ENCODE data around the gene BRIP1.
"Not testable (repeated sequence)": the region's sequence is repeated elsewhere in the genome, so short reads cannot be mapped to it uniquely, and the experiment has no call there.

Gene BRIP1

GRCh38 chr17:61720016-61720795 lies 143.1 kb downstream of the BRIP1 start:
- ATAC-seq = no peak
- TF ChIP-seq CSDC2 (CRISPR knock-in tag; IDR thresholded peaks at IDR 0.05) = no peak
- TF ChIP-seq PPARA (CRISPR knock-in tag; IDR thresholded peaks at IDR 0.05; ENCODE audit: borderline replicate concordance) = no peak
- no peak for TF ChIP-seq SNAI2 (CRISPR knock-in tag; IDR thresholded peaks at IDR 0.05)
- TF ChIP-seq ARNTL (CRISPR knock-in tag; IDR thresholded peaks at IDR 0.05; ENCODE audit: borderline replicate concordance, low read depth) = no peak
- no peak for TF ChIP-seq TOX (CRISPR knock-in tag; IDR thresholded peaks at IDR 0.05; ENCODE audit: borderline replicate concordance)
- TF ChIP-seq TSHZ2 (CRISPR knock-in tag; IDR thresholded peaks at IDR 0.05) = no peak
- TF ChIP-seq TCF4 (CRISPR knock-in tag; IDR thresholded peaks at IDR 0.05; ENCODE audit: borderline replicate concordance) = no peak
- TF ChIP-seq OSR1 (CRISPR knock-in tag; IDR thresholded peaks at IDR 0.05) = no peak
- no peak for TF ChIP-seq ZNF70 (CRISPR knock-in tag; IDR thresholded peaks at IDR 0.05)
- TF ChIP-seq ISL1 (CRISPR knock-in tag; IDR thresholded peaks at IDR 0.05) = no peak
- TF ChIP-seq RARB (CRISPR knock-in tag; IDR thresholded peaks at IDR 0.05) = no peak
- no peak for TF ChIP-seq ZC3H10 (CRISPR knock-in tag; IDR thresholded peaks at IDR 0.05)
- no peak for TF ChIP-seq ESRRG (CRISPR knock-in tag; IDR thresholded peaks at IDR 0.05)
- no peak for TF ChIP-seq GLIS3 (CRISPR knock-in tag; IDR thresholded peaks at IDR 0.05)
- no peak for TF ChIP-seq ZFP3 (CRISPR knock-in tag; IDR thresholded peaks at IDR 0.05)
- no peak for TF ChIP-seq ZFP30 (CRISPR knock-in tag; IDR thresholded peaks at IDR 0.05)
- TF ChIP-seq CREB5 (CRISPR knock-in tag; IDR thresholded peaks at IDR 0.05; ENCODE audit: low read depth) = no peak
- TF ChIP-seq BACH2 (CRISPR knock-in tag; IDR thresholded peaks at IDR 0.05; ENCODE audit: borderline replicate concordance) = no peak

GRCh38 chr17:61719220-61719619 lies 144.1 kb downstream of the BRIP1 start:
- not testable (repeated sequence) for ATAC-seq

GRCh38 chr17:61718022-61718421 lies 145.3 kb downstream of the BRIP1 start:
- no peak for ATAC-seq
- no peak for TF ChIP-seq CSRNP3 (CRISPR knock-in tag; IDR thresholded peaks at IDR 0.05)
- TF ChIP-seq ARNTL (CRISPR knock-in tag; IDR thresholded peaks at IDR 0.05; ENCODE audit: borderline replicate concordance, low read depth) = no peak
- TF ChIP-seq ESRRG (CRISPR knock-in tag; IDR thresholded peaks at IDR 0.05) = no peak
- no peak for TF ChIP-seq POU6F1 (CRISPR knock-in tag; IDR thresholded peaks at IDR 0.05; ENCODE audit: borderline replicate concordance, low read depth)
- TF ChIP-seq ZNF8 (CRISPR knock-in tag; IDR thresholded peaks at IDR 0.05) = no peak
- TF ChIP-seq CSDC2 (CRISPR knock-in tag; IDR thresholded peaks at IDR 0.05) = no peak
- TF ChIP-seq ZFP30 (CRISPR knock-in tag; IDR thresholded peaks at IDR 0.05) = no peak
- no peak for TF ChIP-seq ZC3H10 (CRISPR knock-in tag; IDR thresholded peaks at IDR 0.05)
- no peak for TF ChIP-seq PATZ1 (CRISPR knock-in tag; IDR thresholded peaks at IDR 0.05; ENCODE audit: borderline replicate concordance)
- TF ChIP-seq ZNF565 (CRISPR knock-in tag; conservative IDR thresholded peaks at IDR 0.05; ENCODE audit: low read depth) = no peak
- TF ChIP-seq ZFP3 (CRISPR knock-in tag; IDR thresholded peaks at IDR 0.05) = no peak
- TF ChIP-seq PPARA (CRISPR knock-in tag; IDR thresholded peaks at IDR 0.05; ENCODE audit: borderline replicate concordance) = no peak
- TF ChIP-seq RARB (CRISPR knock-in tag; IDR thresholded peaks at IDR 0.05) = no peak
- TF ChIP-seq ISL1 (CRISPR knock-in tag; IDR thresholded peaks at IDR 0.05) = no peak
- TF ChIP-seq GLIS3 (CRISPR knock-in tag; IDR thresholded peaks at IDR 0.05) = no peak
- TF ChIP-seq OSR1 (CRISPR knock-in tag; IDR thresholded peaks at IDR 0.05) = no peak

Measured in SK-N-SH treated with all-trans-retinoic acid at 6 μM for 48 hours (cell line).